Measurements from ENCODE around the gene DACT2.

Gene DACT2

GRCh38 chr6:168341280-168341900 is 21.8 kb upstream of the DACT2 start:
- no peak for DNase-seq (ENCODE audit: low read depth)
- TF ChIP-seq POLR2A (IDR thresholded peaks at IDR 0.05; ENCODE audit: extremely low read depth, insufficient read length) (no peak), CTCF (IDR thresholded peaks at IDR 0.05; ENCODE audit: low read depth, low read length) (no peak), MAX (IDR thresholded peaks at IDR 0.05; ENCODE audit: low read depth, low read length) (no peak), MYC (IDR thresholded peaks at IDR 0.05; ENCODE audit: low read depth, low read length) (no peak)
- H3K4me3 ChIP-seq (ENCODE audit: low read depth, low read length): no peak overlapping the region

- TF ChIP-seq CTCF (IDR thresholded peaks at IDR 0.05; ENCODE audit: low read depth, low read length): no peak
- H3K4me3 ChIP-seq (ENCODE audit: low read depth, low read length): no peak overlapping the region
- no peak for DNase-seq (ENCODE audit: low read depth)
Measured at GRCh38 chr6:168340819-168341218, 21.2 kb upstream of the DACT2 start.

- no peak for DNase-seq (ENCODE audit: low read depth)
- no peak overlapping the region for H3K4me3 ChIP-seq (ENCODE audit: low read depth, low read length)
- TF ChIP-seq POLR2A (IDR thresholded peaks at IDR 0.05; ENCODE audit: extremely low read depth, insufficient read length) (no peak), CTCF (IDR thresholded peaks at IDR 0.05; ENCODE audit: low read depth, low read length) (no peak), MAX (IDR thresholded peaks at IDR 0.05; ENCODE audit: low read depth, low read length) (no peak), MYC (IDR thresholded peaks at IDR 0.05; ENCODE audit: low read depth, low read length) (no peak)
Measured at GRCh38 chr6:168338777-168339176, 19.2 kb upstream of the DACT2 start.

- TF ChIP-seq MYC (IDR thresholded peaks at IDR 0.05; ENCODE audit: low read depth, low read length): no peak
- no peak for TF ChIP-seq POLR2A (IDR thresholded peaks at IDR 0.05; ENCODE audit: extremely low read depth, insufficient read length)
- no peak for TF ChIP-seq CTCF (IDR thresholded peaks at IDR 0.05; ENCODE audit: low read depth, low read length)
- H3K4me3 ChIP-seq (ENCODE audit: low read depth, low read length): no peak overlapping the region
- no peak for DNase-seq (ENCODE audit: low read depth)
Measured at GRCh38 chr6:168336967-168337366, 17.4 kb upstream of the DACT2 start.

- no peak for DNase-seq (ENCODE audit: low read depth)
- no peak for TF ChIP-seq MAX (IDR thresholded peaks at IDR 0.05; ENCODE audit: low read depth, low read length)
- no peak for TF ChIP-seq MYC (IDR thresholded peaks at IDR 0.05; ENCODE audit: low read depth, low read length)
- TF ChIP-seq CTCF (IDR thresholded peaks at IDR 0.05; ENCODE audit: low read depth, low read length): no peak
- TF ChIP-seq POLR2A (IDR thresholded peaks at IDR 0.05; ENCODE audit: extremely low read depth, insufficient read length): no peak
- H3K4me3 ChIP-seq (ENCODE audit: low read depth, low read length): no peak overlapping the region
Measured at GRCh38 chr6:168333989-168334388, 14.4 kb upstream of the DACT2 start.

- DNase-seq (ENCODE audit: low read depth): no peak
- TF ChIP-seq MYC (IDR thresholded peaks at IDR 0.05; ENCODE audit: low read depth, low read length) (no peak), CTCF (IDR thresholded peaks at IDR 0.05; ENCODE audit: low read depth, low read length) (no peak), POLR2A (IDR thresholded peaks at IDR 0.05; ENCODE audit: extremely low read depth, insufficient read length) (no peak), MAX (IDR thresholded peaks at IDR 0.05; ENCODE audit: low read depth, low read length) (no peak)
- no peak overlapping the region for H3K4me3 ChIP-seq (ENCODE audit: low read depth, low read length)
Measured at GRCh38 chr6:168333491-168333890, 13.9 kb upstream of the DACT2 start.
